Activated CD4-positive, alpha-beta T cell treated with anti-CD3 and anti-CD28 coated beads, Interleukin-2, amount 10 ng/mL, durations not matched to agents 24 days and 14 days (primary cell): ENCODE data around the gene PLCD1. TPM values are rescaled to one million over a fixed set of nuclear protein-coding genes. Genes with fewer than 3 reads are reported as not detected.

ENCODE experiments used
- DNase-seq: peaks from one replicate; pipeline ENCODE4 v3.0.0; 2022
- H3K27ac Mint-ChIP-seq: one replicate; pipeline ENCODE4 v1.8.0; 2022; ENCODE audit warnings: mild to moderate bottlenecking, mixed read lengths
- H3K27me3 Mint-ChIP-seq: one replicate; pipeline ENCODE4 v1.8.0; 2022; ENCODE audit warnings: mixed read lengths
- H3K36me3 Mint-ChIP-seq: one replicate; pipeline ENCODE4 v1.8.0; 2022; ENCODE audit warnings: low read depth, mild to moderate bottlenecking, mixed read lengths
- H3K4me1 Mint-ChIP-seq: one replicate; pipeline ENCODE4 v1.8.0; 2021; ENCODE audit warnings: mixed read lengths
- H3K4me3 Mint-ChIP-seq: one replicate; pipeline ENCODE4 v1.8.0; 2022; ENCODE audit warnings: mild to moderate bottlenecking, moderate library complexity, mixed read lengths
- H3K9me3 Mint-ChIP-seq: one replicate; pipeline ENCODE4 v1.8.0; 2021; ENCODE audit warnings: mixed read lengths
- intact Hi-C: fragments of 100-400 bp; cut with micrococcal nuclease; formaldehyde crosslinking; loops from one replicate; pipeline ENCODE4 v1.15.1; 2023
- total RNA-seq: library from RNA; stranded (reverse); gene quantifications from 2 replicates; pipeline ENCODE4 v1.2.3, GENCODE V29; 2022

The PLCD1 gene
- total RNA-seq, 1 donor from 2014 or later = 4.2 TPM

- DNase-seq = no peak
- Mint-ChIP-seq H3K36me3 (peaks cover 27% of the 10 kb centered on the region), H3K27ac (no peak overlapping the region), H3K9me3 (peaks cover 10% of the 10 kb centered on the region), H3K27me3 (no peaks in the 10 kb centered on the region), H3K4me1 (peaks cover 9% of the 10 kb centered on the region), H3K4me3 (no peak overlapping the region)
- intact Hi-C loops = no loop called here
Observed at GRCh38 chr3:38017445-38018295, 11.8 kb downstream of the PLCD1 start.

GRCh38 chr3:38016847-38017444 is 12.5 kb downstream of the PLCD1 start:
- peaks cover 4% of the 10 kb centered on the region for H3K4me1 Mint-ChIP-seq
- peaks cover 10% of the 10 kb centered on the region for H3K9me3 Mint-ChIP-seq
- no peak overlapping the region for H3K27ac Mint-ChIP-seq
- no peak for DNase-seq
- peaks cover 27% of the 10 kb centered on the region for H3K36me3 Mint-ChIP-seq
- intact Hi-C loops = no loop called here
- H3K4me3 Mint-ChIP-seq = no peak overlapping the region
- H3K27me3 Mint-ChIP-seq = no peaks in the 10 kb centered on the region

DNA sequence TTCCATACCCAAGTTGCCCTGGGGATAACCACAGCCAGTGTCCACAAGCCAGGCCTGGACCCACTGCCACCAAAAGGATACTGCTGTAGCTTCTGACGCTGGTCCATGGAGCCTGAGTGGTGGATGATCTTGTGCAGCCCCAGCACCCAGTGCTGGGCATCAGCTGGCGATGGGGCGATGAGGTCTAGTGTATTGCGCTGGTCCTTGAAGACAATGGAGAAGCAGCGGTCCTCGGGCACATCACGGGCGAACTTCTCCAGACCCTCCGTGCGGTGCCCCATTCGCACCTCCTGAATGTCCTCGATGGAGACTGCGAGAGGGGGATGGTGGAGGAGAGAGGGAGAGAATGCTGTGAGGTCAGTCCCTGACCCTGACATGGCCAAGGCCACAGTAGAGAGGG is 13.0 kb downstream of the PLCD1 start:
- no peak overlapping the region for H3K4me3 Mint-ChIP-seq
- peaks cover 3% of the 10 kb centered on the region for H3K4me1 Mint-ChIP-seq
- no peak overlapping the region for H3K27ac Mint-ChIP-seq
- H3K9me3 Mint-ChIP-seq = peaks cover 10% of the 10 kb centered on the region
- H3K27me3 Mint-ChIP-seq = no peaks in the 10 kb centered on the region
- intact Hi-C loops = no loop called here
- peaks cover 29% of the 10 kb centered on the region for H3K36me3 Mint-ChIP-seq
- DNase-seq = no peak

DNA sequence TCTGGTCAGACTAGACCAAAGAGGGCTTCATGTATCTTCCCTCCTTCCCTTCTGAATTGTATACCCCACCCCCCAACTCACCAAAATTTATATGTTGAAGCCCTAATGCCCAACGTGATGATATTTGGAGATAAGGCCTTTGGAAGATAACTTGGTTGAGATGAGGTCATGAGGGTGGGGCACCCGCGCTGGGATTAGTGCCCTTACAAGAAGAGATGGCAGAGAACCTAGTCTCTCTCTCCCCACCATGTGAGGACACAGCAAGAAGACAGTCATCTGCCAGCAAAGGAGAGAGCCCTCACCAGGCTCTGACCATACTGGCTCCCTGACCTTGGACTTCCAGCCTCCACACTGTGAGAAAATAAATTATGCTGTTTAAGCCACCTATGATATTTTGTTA is 13.5 kb downstream of the PLCD1 start:
- DNase-seq = no peak
- Mint-ChIP-seq H3K4me1 (no peaks in the 10 kb centered on the region), H3K27me3 (no peaks in the 10 kb centered on the region), H3K9me3 (peaks cover 10% of the 10 kb centered on the region), H3K36me3 (peaks cover 29% of the 10 kb centered on the region), H3K4me3 (no peak overlapping the region), H3K27ac (no peak overlapping the region)
- intact Hi-C loops = no loop called here

GRCh38 chr3:38015485-38015884 is 14.0 kb downstream of the PLCD1 start:
- no peak overlapping the region for H3K27ac Mint-ChIP-seq
- peaks cover 10% of the 10 kb centered on the region for H3K9me3 Mint-ChIP-seq
- peaks cover 29% of the 10 kb centered on the region for H3K36me3 Mint-ChIP-seq
- H3K4me3 Mint-ChIP-seq = no peak overlapping the region
- no peak for DNase-seq
- no peaks in the 10 kb centered on the region for H3K4me1 Mint-ChIP-seq
- no peaks in the 10 kb centered on the region for H3K27me3 Mint-ChIP-seq
- intact Hi-C loops = no loop called here

GRCh38 chr3:38011111-38011510 is 18.3 kb downstream of the PLCD1 start:
- peaks cover 18% of the 10 kb centered on the region for H3K36me3 Mint-ChIP-seq
- intact Hi-C loops = no loop called here
- H3K27me3 Mint-ChIP-seq = no peaks in the 10 kb centered on the region
- no peaks in the 10 kb centered on the region for H3K4me1 Mint-ChIP-seq
- no peak overlapping the region for H3K4me3 Mint-ChIP-seq
- DNase-seq = no peak
- no peak overlapping the region for H3K27ac Mint-ChIP-seq
- H3K9me3 Mint-ChIP-seq = peaks cover 2% of the 10 kb centered on the region

DNA sequence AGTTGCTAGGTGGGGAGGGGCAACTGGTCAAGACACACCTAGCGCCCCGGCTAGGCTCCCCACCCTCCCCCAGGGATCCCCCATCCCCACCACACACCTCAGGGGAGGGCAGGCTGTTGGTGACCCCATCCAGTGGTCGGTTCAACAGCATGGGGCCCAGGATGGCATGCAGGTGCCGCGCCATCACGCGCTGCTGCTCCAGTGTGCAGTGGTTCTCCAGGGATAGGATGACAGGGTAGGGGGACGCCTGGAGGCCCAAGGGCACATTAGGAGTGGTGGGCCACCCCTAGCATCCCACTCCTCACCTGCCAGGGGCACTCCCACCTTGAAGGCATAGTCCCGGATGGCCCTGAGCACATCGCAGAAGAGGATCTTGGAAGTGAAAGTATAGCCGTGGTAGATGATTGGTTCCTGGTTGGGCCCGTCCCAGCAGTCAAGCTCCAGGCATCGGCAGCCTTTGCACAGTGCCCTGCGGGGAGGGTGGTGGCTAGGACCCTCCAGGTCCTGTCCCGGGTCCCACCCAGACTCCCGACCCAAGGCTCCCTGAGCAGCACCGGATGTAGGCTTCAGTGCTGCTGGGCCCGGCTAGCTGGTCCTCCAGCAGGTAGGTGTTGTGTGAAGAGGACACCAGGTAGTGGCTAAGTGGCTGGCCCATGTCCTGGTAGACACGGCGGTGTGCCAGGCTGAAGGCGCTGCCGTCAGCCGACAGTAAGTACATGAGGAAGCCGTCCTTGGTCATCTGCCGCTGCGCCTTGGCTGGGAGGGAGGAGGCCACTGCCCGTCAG is 19.4 kb downstream of the PLCD1 start:
- H3K27ac Mint-ChIP-seq = no peak overlapping the region
- no peak overlapping the region for H3K4me3 Mint-ChIP-seq
- H3K4me1 Mint-ChIP-seq = peaks cover 2% of the 10 kb centered on the region
- intact Hi-C loops = no loop called here
- H3K36me3 Mint-ChIP-seq = peaks cover 12% of the 10 kb centered on the region
- H3K27me3 Mint-ChIP-seq = no peaks in the 10 kb centered on the region
- no peak for DNase-seq
- H3K9me3 Mint-ChIP-seq = no peaks in the 10 kb centered on the region

DNA sequence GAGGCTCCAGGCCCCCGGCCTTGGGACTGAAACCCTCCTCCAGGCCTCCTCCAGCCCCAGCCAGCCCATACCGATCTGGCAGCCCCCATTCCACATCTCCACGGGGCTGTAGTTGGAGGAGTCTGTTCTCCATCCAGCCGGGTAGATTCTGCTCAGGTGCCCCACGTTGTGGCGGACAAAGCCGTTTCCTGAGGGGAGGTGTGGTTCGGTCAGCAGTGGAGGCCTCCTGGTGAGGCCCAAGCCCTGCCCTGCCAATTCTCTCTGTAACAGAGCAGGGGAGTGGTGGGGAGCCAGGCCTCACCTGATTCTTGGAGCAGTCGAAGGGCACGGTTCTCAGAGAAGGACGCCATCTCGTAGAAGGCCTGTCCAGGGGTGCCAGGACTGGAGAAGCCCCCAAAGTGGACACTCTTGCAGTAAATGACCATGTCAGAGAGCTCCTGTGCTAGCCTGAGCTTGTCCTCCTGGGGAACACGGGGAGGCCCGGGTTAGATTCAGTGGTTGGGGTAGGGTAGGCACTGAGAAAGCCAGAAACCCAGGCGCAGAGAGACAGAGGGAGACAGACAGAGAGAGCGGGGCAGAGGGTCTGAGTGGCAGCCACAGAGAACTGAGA is 20.4 kb downstream of the PLCD1 start:
- Mint-ChIP-seq H3K27me3 (no peaks in the 10 kb centered on the region), H3K4me1 (peaks cover 8% of the 10 kb centered on the region), H3K27ac (no peak overlapping the region), H3K9me3 (no peaks in the 10 kb centered on the region), H3K36me3 (peaks cover 16% of the 10 kb centered on the region), H3K4me3 (no peak overlapping the region)
- DNase-seq = no peak
- intact Hi-C loops = no loop called here

DNA sequence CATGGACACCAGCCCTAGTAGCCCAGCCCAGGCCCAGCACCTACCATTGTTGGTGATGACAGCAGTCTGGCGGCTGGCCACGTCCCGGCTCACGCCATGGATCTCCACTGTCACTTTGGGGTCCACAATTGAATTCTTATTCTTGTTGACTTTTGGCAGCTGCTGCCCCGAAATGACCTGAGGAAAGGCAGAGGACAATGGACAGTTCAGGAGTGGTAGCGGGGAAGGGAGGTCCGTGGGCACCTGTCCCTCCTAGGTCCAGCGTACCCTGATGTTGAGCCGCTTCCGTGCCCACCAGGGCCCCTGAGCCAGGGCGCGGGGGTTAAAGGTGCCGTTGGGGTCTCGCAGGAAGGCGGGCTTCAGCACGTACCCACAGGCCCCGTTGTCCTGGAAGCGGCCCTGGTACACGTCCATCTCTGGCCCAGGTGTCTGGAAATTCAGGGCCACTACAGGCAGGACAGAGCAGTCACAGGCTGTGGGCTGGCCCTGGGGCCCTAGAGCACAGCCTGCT is 21.2 kb downstream of the PLCD1 start:
- H3K27ac Mint-ChIP-seq = no peak overlapping the region
- H3K9me3 Mint-ChIP-seq = no peaks in the 10 kb centered on the region
- no peaks in the 10 kb centered on the region for H3K27me3 Mint-ChIP-seq
- peaks cover 9% of the 10 kb centered on the region for H3K4me1 Mint-ChIP-seq
- H3K36me3 Mint-ChIP-seq = peaks cover 14% of the 10 kb centered on the region
- no peak for DNase-seq
- H3K4me3 Mint-ChIP-seq = no peak overlapping the region
- intact Hi-C loops = no loop called here

- H3K36me3 Mint-ChIP-seq = peaks cover 17% of the 10 kb centered on the region
- H3K27ac Mint-ChIP-seq = no peak overlapping the region
- no peak for DNase-seq
- H3K9me3 Mint-ChIP-seq = no peaks in the 10 kb centered on the region
- H3K4me1 Mint-ChIP-seq = peaks cover 12% of the 10 kb centered on the region
- intact Hi-C loops = no loop called here
- H3K27me3 Mint-ChIP-seq = no peaks in the 10 kb centered on the region
- H3K4me3 Mint-ChIP-seq = no peak overlapping the region
Observed at GRCh38 chr3:38007754-38008090, 21.7 kb downstream of the PLCD1 start.

DNA sequence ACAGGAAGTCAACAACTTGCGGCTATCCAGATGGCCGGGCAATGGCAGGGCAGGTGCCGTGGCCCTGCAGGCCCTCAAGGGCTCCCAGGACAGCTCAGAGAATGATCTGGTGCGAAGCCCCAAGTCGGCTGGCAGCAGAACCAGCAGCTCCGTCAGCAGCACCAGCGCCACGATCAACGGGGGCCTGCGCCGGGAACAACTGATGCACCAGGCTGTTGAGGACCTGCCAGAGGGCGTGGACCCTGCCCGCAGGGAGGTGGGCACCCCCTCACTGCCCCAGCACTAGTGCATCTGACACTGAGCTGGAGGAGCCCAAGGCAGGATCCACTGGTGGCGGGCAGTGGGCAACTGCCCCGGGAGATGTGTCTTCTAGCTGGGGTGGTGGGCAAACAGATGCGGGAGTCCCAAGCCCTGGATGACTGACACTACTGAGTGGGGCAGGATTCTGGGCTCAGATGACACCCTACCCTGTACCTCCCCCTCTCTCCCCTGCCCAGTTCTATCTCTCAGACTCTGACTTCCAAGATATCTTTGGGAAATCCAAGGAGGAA is 22.9 kb downstream of the PLCD1 start:
- Mint-ChIP-seq H3K36me3 (peaks cover 21% of the 10 kb centered on the region), H3K9me3 (no peaks in the 10 kb centered on the region), H3K4me1 (peaks cover 12% of the 10 kb centered on the region), H3K27ac (no peak overlapping the region), H3K4me3 (no peak overlapping the region), H3K27me3 (no peaks in the 10 kb centered on the region)
- DNase-seq = no peak
- intact Hi-C loops = no loop called here

GRCh38 chr3:38006031-38006430 is 23.4 kb downstream of the PLCD1 start:
- no peaks in the 10 kb centered on the region for H3K9me3 Mint-ChIP-seq
- intact Hi-C loops = no loop called here
- peaks cover 21% of the 10 kb centered on the region for H3K36me3 Mint-ChIP-seq
- no peak overlapping the region for H3K4me3 Mint-ChIP-seq
- no peak for DNase-seq
- peaks cover 12% of the 10 kb centered on the region for H3K4me1 Mint-ChIP-seq
- H3K27ac Mint-ChIP-seq = no peak overlapping the region
- H3K27me3 Mint-ChIP-seq = no peaks in the 10 kb centered on the region

DNA sequence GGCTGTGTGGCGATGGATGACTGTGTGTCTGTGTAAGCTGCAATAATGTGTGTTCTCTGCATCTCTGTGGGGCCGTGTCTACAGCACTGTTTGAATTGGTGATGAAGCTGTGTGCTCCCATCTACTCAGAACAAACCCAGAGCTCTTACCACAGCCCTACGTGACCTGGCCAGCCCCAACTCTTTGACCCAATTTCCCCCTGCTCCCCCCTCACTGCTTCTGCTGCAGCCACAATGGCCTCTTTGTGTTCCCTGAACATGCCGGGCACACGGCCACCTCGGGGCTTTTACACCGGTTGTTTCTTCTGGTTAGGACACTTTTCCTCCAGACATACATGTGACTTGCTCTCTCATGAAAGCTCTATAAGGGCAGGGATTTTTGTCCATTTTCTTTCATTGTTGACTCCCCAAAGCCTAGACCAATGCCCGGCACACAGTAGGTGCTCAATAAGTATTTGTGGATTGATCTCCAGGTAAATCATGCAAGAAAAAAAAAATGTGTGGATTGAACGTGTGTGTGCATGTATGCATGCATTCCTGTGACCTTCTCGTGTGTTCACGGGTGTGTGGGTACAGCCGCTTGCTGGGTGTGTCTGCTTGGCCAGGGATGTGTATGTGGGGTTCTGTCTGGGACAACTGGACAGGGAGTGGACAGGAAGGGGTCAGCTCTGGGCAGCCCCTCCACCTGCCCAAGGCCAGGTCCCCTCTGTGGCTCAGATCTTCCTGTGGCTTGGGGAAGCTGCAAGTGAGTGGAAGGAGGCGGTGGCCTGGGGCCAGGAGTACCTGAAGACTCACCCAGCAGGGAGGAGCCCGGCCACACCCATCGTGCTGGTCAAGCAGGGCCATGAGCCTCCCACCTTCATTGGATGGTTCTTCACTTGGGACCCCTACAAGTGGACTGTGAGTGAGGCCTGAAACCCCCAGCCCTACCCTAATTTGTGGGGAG is 24.1 kb downstream of the PLCD1 start:
- H3K36me3 Mint-ChIP-seq = peaks cover 22% of the 10 kb centered on the region
- H3K27ac Mint-ChIP-seq = no peak overlapping the region
- no peak overlapping the region for H3K4me3 Mint-ChIP-seq
- H3K27me3 Mint-ChIP-seq = no peaks in the 10 kb centered on the region
- no peaks in the 10 kb centered on the region for H3K9me3 Mint-ChIP-seq
- DNase-seq = no peak
- intact Hi-C loops = no loop called here
- peaks cover 12% of the 10 kb centered on the region for H3K4me1 Mint-ChIP-seq
